Smooth muscle cell of the umbilical artery (primary cell): Measurements from ENCODE around the gene SREBF2. TPM values are rescaled to one million over a fixed set of nuclear protein-coding genes. Genes with fewer than 3 reads are reported as not detected.

Experiments used
- total RNA-seq: library from RNA; depleted of rRNA; stranded (reverse); fragments of >200 nt; gene quantifications from 2 replicates; pipeline ENCODE4 v1.2.3, GENCODE V29; 2014

The SREBF2 gene
- total RNA-seq: 52.6 and 96.5 TPM in 2 replicates

GRCh38 chr22:41832553-41833368, at the start of gene SREBF2:
SREBF2 (plus strand) TSS chr22:41833105; CDS start chr22:41833271, 166 bp downstream.

GRCh38 chr22:41800348-41801146, 32.4 kb upstream of the SREBF2 start, which contains the start of gene CCDC134:
CCDC134 (plus strand) TSS chr22:41800679; CDS start chr22:41808891, 8,212 bp downstream.

GRCh38 chr22:41915035-41915785, 82.3 kb downstream of the SREBF2 start, which contains the start of gene SHISA8:
SHISA8 (minus strand) TSS chr22:41915074; CDS start chr22:41914667, 407 bp downstream.

GRCh38 chr22:41946629-41947423, 113.9 kb downstream of the SREBF2 start, which contains the start of gene CENPM:
CENPM (minus strand) TSS chr22:41947152; CDS start chr22:41947076, 76 bp downstream.

GRCh38 chr22:41951898-41952474, 119.1 kb downstream of the SREBF2 start, which contains the start of gene SMIM45:
SMIM45 (plus strand) TSS chr22:41952150.

Other genes with a start within 250 kb of the SREBF2 start
- gene PMM1, start 243.3 kb upstream of the SREBF2 start, total RNA-seq: 14.8 and 16.1 TPM in 2 replicates
- gene DESI1, start 212.1 kb upstream of the SREBF2 start, total RNA-seq: 11.6 and 23.2 TPM in 2 replicates
- gene XRCC6, start 211.8 kb upstream of the SREBF2 start, total RNA-seq: 288 and 308 TPM in 2 replicates
- 65.6 and 81.0 TPM in 2 replicates for gene SNU13, start 144.2 kb upstream of the SREBF2 start, total RNA-seq
- 0.28 and 0.30 TPM in 2 replicates for gene MEI1, start 133.6 kb upstream of the SREBF2 start, total RNA-seq
- 7.1 and 7.5 TPM in 2 replicates for gene CCDC134, start 32.4 kb upstream of the SREBF2 start, total RNA-seq
- not detected in 2 replicates for gene SHISA8, start 82.0 kb downstream of the SREBF2 start, total RNA-seq
- gene TNFRSF13C, start 93.7 kb downstream of the SREBF2 start, total RNA-seq: 0.05 TPM in 1 of 2 replicates, not detected in the other
- 1.2 and 7.6 TPM in 2 replicates for gene CENPM, start 114.0 kb downstream of the SREBF2 start, total RNA-seq
- gene SEPTIN3, start 136.3 kb downstream of the SREBF2 start, total RNA-seq: 0.28 and 0.30 TPM in 2 replicates
- gene WBP2NL, start 165.7 kb downstream of the SREBF2 start, total RNA-seq: 0.59 and 0.60 TPM in 2 replicates
- 42.1 and 45.7 TPM in 2 replicates for gene NAGA, start 237.7 kb downstream of the SREBF2 start, total RNA-seq
- 15.7 and 22.6 TPM in 2 replicates for gene PHETA2, start 241.1 kb downstream of the SREBF2 start, total RNA-seq
- gene SMDT1, start 246.6 kb downstream of the SREBF2 start, total RNA-seq: 2.0 and 2.7 TPM in 2 replicates